HG02981 (cell line): ENCODE measurements around the gene EPM2A.

ENCODE experiments used
- ATAC-seq: cut with Tn5 transposase; IDR thresholded peaks from one replicate; pipeline ENCODE4 v1.9.1; 2021; ENCODE audit warnings: mild to moderate bottlenecking, moderate library complexity; ENCODE audit not compliant: unreplicated experiment

Gene EPM2A

DNA sequence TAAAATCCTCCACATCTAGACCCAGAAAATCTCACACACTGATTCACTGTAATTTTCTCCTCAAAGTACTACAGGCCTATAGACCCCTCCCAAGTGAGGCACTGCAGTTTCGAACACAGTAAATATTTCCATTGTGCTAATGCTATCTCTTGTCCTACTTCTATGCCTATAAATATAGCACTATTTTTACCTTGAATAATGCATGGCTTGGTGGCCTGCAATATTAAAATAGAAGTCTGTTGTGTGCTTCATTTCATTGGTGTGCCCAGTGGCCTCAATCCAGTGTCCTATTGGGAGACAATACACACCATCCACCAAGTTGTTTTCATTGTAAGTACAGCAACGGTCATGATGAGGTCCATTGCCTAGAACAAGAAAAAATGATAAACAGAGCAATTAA, 49.4 kb downstream of the EPM2A start:
- no peak for ATAC-seq

DNA sequence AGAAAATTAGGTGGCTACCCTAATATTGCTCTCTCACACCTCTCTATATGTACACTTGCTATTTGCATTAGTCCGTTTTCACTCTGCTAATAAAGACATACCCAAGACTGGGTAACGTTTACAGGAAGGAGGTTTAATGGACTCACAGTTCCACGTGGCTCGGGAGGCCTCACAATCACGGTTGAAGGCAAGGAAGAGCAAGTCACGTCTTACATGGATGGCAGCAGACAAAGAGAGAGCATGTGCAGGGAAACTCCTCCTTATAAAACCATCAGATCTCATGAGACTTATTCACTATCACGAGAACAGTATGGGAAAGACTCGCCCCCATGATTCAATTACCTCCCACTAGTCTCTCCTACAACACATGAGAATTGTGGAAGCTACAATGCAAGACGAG, 53.4 kb downstream of the EPM2A start:
- no peak for ATAC-seq

DNA sequence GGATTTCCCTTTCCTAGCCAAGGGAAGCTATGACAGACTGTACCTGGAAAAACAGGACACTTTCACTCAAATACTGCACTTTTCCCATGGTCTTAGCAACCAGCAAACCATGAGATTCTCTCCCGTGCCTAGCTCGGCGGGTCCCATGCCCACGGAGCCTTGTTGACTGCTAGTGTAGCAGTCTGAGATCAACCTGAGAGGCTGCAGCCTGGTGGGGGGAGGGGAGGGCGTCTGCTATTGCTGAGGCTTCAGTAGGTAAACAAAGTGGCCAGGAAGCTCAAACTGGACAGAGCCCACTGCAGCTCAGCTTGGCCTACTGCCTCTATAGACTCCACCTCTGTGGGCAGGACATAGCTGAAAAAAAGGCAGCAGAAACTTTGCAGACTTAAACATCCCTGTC, 61.8 kb downstream of the EPM2A start:
- no peak for ATAC-seq

DNA sequence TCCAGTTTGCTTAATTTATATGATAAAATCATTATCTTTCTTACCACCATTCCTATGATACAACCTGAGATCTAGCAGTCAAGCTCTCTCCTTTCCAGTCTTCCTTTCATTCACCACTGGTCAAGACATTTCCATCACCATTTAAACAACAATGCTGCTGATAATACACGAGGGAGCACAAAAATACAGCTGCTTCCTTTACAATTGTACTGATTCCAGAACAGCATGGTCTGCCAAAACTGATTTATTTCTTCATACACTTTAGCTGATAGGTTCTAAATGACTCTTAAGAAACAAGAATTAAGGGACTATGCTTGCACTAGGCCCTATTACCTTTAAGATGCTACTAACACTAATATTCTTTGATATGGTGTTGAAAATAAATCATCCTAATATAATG, 65.0 kb downstream of the EPM2A start:
- ATAC-seq = no peak

DNA sequence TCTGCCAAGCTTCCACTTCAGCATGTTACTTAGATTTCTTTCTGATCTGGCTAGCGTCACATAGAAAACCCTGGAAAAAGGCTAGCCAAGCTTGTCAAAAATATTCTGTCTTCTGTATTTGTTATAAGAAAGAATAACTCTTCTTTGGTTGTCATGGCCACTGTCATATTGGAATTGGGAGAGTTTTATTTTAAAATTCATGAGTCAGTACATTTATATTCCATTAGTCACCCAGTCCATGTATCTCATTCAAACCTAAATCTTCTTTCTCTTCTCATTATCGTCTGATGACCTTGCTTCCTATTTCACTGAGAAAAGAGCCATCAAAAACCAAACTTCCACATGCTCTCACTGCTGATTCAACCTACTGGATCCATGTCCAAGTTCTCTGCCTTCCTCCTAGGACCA, 65.7 kb downstream of the EPM2A start:
- ATAC-seq = no peak

DNA sequence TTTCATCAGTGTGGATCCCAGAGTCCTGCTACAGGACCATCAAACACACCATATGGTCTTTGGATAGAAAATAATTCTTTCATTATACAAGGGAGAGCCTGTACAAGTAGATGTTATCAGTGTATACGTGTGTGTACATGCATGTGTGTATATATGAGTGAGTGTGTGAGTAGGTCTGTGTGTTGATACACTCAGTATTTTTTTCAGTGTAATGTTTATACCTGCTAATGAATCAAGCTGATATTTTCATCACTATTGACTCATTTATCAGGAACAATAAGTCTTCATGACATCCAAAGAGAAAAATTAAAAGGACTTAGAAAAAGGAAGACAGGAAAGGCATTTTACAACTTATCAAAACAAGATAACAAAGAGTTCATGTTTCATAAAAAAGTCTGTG, 66.5 kb downstream of the EPM2A start:
- no peak for ATAC-seq

DNA sequence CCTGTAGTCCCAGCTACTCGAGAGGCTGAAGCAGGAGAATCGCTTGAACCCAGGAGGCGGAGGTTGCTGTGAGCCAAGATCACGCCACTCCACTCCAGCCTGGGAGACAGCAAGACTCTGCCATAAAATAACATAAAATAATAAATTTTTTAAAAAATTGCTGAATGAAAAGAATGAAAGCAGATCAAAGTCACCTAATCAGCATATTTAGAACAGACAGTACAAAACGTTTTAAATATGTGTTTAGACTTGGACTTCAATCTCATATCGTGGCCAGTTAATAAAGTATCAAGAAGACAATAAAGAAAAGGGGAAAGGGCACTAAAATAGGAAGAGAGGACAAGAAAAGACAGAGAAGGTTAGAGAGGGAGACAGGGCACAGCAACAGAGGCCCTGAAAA, 74.6 kb downstream of the EPM2A start:
- no peak for ATAC-seq

DNA sequence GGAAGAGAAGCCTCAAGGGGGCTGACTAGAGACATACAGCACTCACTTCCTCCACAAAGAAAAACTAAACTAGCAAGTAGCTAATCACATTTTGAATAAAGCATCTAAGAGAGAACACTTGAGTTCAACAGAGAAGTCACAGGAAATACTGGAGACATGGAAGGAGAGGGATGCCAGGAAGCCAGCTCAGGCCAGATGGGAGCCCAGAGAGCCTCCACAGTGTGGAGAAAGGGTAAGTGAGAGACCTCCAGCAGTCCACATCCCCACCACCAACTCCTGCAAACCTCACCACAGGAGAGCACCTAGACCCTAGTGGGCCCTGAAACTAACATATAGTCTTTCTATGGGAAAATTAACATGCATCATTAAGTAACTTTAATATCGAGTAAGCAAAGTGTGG, 79.2 kb downstream of the EPM2A start:
- no peak for ATAC-seq

DNA sequence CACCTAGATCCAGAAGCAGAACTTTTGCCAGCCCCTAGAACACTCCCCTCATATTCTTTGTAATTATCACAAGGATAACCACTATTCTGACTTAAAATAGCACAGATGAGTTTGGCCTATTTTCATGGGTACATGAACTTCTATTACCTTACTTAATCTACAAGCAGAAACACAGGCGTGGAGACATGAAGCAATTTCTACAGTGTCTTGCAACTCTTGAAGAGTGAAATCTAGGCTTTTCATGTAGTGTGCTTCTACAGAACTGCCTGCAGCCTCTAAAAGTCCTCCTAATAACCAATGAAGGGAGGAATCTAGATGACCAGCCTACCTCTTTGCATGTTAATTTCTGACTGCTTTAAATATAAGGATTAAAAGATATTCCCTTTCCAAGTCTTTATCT, 82.7 kb downstream of the EPM2A start:
- ATAC-seq = no peak

DNA sequence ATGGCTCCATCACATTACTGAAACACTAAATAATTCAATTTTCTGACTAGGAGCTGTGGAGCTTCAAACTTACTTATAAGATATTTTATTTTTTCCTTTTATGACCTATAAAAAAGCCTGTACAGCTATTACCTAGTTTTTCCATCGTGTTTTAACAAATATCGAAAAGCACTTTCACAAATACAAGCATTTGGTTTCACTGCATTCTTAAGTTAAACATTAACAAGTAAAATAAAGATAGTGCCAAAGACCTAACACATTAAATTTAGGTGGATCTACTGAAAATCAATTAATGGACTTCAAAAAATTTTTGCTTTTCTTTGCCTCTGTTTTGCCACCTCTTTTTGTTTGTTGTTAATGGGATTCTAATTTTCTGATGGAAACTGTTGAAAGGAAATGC, 83.3 kb downstream of the EPM2A start:
- no peak for ATAC-seq

DNA sequence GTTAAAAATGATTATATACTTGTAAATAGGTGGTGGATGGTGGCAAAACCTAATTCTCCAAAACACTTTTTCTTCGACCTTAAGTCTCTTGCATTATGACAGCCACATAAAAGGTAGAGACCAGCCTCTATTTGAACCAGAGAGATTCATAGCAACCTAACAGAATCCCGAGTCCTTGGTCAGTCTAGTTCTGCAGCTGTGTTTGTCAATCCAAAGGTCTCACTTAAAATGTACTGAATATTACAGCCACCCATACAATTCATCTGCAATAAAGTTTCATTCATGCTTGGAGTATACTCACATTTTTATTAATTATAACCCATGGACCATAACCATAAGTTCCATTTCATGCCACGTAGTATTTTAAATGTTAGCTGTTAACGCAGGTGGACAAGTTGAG, 87.2 kb downstream of the EPM2A start:
- no peak for ATAC-seq

DNA sequence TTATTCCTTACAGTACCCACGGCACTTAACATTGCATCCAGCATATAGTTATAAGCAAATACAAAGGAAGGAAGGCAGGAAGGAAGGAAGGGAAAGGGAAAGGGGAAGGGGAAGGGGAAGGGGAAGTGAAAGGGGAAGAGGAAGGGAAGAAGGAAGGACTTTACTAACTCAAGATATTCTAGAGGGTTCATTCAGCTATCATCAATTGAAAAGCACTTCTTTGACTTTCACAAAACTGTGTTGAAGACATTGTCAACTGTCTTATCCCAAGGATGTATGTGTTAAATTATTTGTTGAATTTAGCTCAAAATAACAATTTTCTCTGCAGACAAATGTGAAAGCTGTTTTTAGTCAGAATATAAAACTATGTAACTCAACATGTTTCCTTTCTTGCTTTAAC, 87.7 kb downstream of the EPM2A start:
- ATAC-seq = no peak

DNA sequence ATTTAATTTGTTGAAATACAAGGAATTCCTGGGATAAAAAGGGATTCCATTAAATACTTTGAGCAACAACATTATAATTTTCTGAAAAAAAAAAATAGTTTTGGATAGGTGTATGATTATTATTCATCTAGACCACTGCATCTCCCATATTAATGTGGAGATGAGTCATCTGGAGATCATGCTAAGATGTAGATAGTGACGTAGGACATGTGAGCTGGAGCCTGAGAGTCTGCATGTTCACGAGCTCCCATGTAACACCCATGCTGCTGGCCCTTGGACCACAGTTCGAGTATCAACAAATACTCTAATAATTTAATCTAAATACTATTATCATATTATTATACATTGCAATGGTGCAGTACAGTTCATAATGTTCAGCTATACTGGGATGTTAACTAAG, 91.6 kb downstream of the EPM2A start:
- no peak for ATAC-seq

DNA sequence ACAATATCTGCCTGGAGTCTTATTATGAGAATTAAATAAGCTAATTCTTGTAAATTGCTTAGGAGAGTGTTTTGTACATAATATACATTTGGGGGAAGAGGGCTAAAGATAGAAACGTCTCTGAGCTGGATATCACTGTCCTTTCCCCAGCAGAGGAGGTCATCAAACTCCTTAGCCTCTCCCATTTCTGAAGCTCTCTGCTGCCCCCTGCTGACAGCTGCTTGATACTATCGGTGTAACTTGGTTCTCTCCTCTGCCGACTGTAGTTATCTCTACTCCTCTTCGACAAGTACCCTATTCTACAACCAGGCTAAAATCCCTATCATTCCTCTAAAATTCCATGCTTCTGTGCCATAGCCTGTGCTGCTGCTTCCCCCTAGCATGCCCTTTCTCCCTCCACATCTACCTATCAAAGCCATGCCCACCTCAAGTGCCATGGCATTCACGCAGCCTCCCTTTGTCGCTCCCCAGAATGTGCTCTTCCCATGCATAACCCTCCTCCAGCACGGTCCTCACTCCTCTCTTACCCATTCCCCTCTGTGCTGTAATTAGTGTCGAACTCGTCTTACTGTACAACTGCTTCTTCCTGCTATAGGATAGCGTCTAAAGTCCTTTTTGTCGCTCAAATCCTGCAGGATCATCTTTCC, 101.2 kb downstream of the EPM2A start:
- peak; percentile 93 for ATAC-seq

DNA sequence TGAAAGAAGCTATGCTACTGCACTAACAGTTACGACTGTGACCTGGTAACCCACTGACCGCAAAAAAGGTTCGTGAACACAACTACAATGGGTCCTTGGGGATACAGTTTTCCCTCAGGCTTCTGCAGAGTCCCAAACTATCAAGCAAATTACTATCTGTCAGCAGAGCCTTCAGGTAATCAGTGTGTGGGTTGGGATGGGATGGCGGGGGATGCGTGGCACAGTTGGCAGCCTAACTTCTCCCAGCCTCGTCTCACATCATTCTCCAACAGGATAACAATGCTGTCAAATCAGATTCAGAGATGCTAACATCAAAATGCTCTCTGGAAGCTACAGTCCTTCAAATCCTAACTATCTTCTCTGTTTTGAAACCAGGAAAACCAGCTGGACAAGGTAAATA, 102.3 kb downstream of the EPM2A start:
- no peak for ATAC-seq

DNA sequence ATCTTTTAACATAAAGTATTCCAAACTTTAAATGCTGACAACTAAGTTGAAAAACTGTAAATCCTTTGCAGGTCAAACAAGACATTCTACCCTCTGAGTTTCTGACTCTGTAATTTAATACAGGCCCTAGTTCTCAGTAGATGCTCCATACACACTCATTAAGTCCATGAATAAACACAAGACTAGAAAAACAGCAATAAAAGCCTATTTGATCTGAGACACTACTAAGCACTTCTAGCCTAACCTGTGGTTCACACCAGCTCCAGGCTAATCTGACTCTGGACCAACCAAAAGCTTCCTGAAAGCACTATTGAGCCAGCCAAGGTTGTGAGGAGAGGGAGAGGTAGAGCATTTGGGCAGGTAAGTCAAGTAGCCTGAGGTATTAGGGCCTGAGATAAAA, 103.9 kb downstream of the EPM2A start:
- ATAC-seq = no peak

DNA sequence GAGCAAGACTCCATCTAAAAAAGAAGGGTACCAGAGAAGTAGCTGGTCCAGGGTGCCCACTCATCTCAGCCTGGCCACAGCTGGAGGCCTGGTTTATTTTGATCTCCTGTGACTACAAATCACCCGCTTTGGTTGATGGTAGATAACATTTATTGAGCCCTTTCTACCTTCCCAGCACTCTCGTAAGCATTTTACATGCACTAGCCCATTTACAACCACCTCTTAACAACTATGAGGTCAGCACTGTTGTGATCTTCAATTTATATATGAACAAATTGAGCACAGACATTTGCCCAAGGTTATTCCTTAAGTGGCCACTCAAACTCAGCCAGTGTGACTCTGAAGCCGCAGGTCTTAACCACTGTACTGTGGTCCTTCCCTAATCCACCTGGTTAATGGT, 104.7 kb downstream of the EPM2A start:
- no peak for ATAC-seq

DNA sequence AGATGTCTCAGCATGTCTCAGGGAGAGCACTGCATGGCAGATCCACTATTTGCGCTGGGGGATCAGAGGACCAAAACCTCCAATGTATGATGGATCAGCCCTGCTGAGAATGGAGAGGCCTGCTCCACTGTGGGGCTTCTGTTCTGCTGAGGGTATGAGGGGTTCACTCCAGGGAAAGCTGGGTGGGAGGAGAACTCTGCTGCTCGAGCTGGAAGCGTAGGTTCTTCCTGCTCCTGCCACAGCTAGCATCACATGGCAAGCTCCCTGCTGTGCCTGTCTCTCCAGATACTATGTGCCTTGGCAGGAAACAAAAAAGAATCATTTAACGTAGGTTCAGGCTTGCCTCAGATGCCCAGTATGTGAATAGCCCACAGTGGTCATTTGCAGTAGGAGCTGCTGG, 105.8 kb downstream of the EPM2A start:
- no peak for ATAC-seq

DNA sequence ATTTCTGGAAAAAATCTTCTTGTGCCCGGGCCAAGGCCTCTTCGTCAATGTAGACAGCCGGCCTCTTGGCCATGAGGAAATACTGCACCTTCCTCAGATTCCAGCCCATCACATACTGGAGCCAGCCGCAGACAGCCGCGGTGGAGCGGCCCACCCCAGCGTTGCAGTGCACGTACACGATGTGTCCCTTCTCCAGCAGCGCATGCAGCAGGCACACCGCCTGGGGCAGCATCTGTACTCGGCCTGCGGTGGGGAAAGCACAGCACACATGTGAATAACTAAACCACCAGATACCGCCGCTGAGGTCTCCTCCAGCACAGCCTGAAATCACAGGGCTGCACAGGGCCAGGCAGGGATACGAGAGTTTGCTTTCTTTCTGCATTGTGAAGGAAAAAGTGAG, 107.9 kb downstream of the EPM2A start:
- no peak for ATAC-seq

DNA sequence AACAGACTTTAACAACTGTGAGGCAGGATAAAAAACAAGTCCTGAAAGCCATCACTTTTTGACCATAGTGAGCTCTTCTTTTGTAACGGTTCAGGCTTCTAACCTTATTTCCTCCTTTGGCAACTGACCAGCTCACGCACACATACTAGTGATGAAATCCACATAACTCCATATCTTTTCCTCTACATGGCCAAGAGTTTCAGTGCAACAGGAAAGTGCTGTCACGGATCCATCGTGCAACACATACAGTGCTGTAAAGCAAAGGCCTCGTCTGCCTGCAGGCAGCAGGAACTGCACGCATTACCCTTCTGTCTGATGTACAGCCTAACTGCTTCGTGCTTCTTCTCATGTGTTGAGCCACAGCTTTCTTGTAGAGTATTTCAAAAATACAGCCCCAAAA, 108.5 kb downstream of the EPM2A start:
- no peak for ATAC-seq

DNA sequence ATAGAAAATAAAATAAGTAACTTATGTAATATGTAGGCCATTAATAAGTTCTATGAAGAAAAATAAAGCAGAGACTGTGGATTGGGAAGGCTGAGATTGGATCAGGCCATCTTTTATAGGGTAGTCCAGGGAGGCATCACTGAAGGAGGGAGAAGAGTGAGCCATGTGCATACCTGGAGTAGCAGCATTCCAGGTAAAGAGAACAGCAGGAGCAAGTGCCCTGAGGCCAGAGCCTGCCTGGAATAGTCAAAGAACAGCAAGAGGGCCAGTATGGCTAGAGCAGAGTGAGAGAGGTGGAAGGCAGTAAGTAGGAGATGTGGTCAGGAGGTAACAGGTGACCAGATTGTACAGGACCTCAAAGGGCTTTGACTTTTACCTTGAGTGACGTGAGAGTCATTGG, 112.1 kb downstream of the EPM2A start:
- ATAC-seq = no peak

DNA sequence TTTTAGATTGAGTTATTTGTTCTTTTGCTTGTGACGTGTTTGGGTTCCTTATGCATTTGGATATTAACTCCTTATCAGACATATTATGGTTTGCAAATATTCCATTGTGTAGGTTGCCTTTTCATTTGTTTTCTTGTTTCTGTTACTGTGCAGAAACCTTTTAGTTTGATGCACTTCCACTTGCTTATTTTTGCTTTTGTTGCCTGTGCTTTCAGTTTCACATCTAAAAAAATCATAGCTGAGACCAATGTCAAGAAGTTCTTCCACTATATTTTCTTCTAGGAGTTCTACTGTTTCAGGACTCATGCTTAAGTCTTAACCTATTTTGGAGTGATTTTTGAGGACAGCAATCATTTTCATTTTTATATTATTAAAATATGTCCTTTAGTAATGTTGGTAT, 113.5 kb downstream of the EPM2A start:
- no peak for ATAC-seq

DNA sequence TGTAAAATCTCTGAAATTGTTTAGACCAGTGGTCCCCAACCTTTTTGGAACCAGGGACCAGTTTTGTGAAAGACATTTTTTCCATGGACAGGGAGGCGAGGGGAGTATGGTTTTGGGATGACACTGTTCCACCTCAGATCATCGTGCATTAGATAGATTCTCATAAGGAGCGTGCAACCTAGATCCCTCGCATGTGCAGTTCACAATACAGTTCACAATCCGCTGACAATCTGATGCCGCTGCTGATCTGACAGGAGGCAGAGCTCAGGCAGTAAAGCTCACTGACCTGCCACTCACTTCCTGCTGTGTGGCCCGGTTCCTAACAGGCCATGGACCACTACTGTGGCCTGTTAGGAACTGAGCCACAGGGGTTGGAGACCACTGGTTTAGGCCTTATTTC, 115.2 kb downstream of the EPM2A start:
- ATAC-seq = no peak

DNA sequence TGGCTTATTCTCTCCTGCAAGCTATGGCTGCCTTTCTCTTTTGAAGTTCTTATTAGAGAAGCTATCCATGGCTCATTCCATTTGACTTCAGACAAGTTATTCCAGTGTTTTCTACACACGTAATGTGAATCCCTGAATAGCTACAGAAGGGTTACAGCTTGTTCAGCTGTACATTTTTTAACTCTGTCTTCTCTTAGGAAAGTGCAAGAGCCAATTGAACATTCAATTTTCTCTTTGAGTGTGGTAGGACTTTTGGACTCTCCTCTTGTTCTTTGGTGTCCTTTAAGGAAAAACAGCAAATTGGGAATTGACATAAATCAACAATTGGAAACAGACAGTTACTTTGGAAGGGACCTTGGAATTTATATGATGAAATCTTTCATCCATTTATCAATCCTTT, 125.8 kb downstream of the EPM2A start:
- ATAC-seq = no peak
